GM12872 (cell line): ENCODE measurements around the gene AAR2.

Experiments used
- CTCF ChIP-seq: IDR thresholded peaks from 3 replicates; pipeline ENCODE4 v1.5.1; 2011; ENCODE audit warnings: low read depth, mild to moderate bottlenecking, low read length, moderate library complexity; ENCODE audit not compliant: insufficient read depth

The AAR2 gene

GRCh38 chr20:36303020-36303595, 66.8 kb downstream of the AAR2 start:
- TF ChIP-seq CTCF, result no peak

- no peak for TF ChIP-seq CTCF
Measured at GRCh38 chr20:36303831-36304230, 67.6 kb downstream of the AAR2 start.

GRCh38 chr20:36304786-36305495, 68.7 kb downstream of the AAR2 start:
- no peak for TF ChIP-seq CTCF

- no peak for TF ChIP-seq CTCF
Measured at GRCh38 chr20:36305602-36306551, 69.6 kb downstream of the AAR2 start, which contains the start of gene DLGAP4. TSS of gene DLGAP4 (plus strand) at chr20:36306339. CDS start at chr20:36431718, 125,379 bp downstream.
